Natural killer cell (primary cell): ENCODE measurements around the gene TPH2. TPM values are rescaled to one million over a fixed set of nuclear protein-coding genes. Genes with fewer than 3 reads are reported as not detected.

Experiments
- ATAC-seq, 3 donors: fragments of 150-1000 bp in 2 of 3; fragments of 200-7000 bp in 1 of 3; cut with Tn5 transposase; 1 replicate in 1 of 3; 2 replicates in 2 of 3; pipeline ENCODE4 v1.10.0; 2021; ENCODE audit warnings: mild to moderate bottlenecking in 2 of 3, moderate library complexity in 2 of 3
- DNase-seq, 2 donors: peaks; one replicate each; pipeline versions ENCODE4 v3.0.0 to v3.0.0-alpha.2; 2013 to 2021; ENCODE audit warnings: mixed read lengths in 1 of 2
- H3K27ac ChIP-seq: one replicate; pipeline ENCODE4 v1.5.1; 2013; ENCODE audit warnings: mild to moderate bottlenecking, low read length
- H3K27me3 ChIP-seq: one replicate; pipeline ENCODE4 v1.6.1; 2013; ENCODE audit warnings: low read length; ENCODE audit not compliant: control insufficient read depth, insufficient read depth
- H3K36me3 ChIP-seq: one replicate; pipeline ENCODE4 v1.6.1; 2013; ENCODE audit warnings: low read length; ENCODE audit not compliant: control insufficient read depth, insufficient read depth
- H3K4me1 ChIP-seq: one replicate; pipeline ENCODE4 v1.6.1; 2013; ENCODE audit warnings: low read length; ENCODE audit not compliant: control insufficient read depth, insufficient read depth
- H3K4me3 ChIP-seq: one replicate; pipeline ENCODE4 v1.5.1; 2013; ENCODE audit warnings: low read length
- H3K9me3 ChIP-seq: one replicate; pipeline ENCODE4 v1.6.1; 2013; ENCODE audit warnings: low read length; ENCODE audit not compliant: control insufficient read depth, insufficient read depth
- H3K27ac Mint-ChIP-seq, 2 donors: one replicate each; pipeline ENCODE4 v1.8.0; 2022; ENCODE audit warnings: mild to moderate bottlenecking in 2 of 2, mixed read lengths in 2 of 2, moderate library complexity in 1 of 2
- H3K27me3 Mint-ChIP-seq, 2 donors: one replicate each; pipeline ENCODE4 v1.8.0; 2022; ENCODE audit warnings: low read depth in 2 of 2, mixed read lengths in 2 of 2
- H3K36me3 Mint-ChIP-seq: one replicate; pipeline ENCODE4 v1.8.0; 2022; ENCODE audit warnings: mixed read lengths
- H3K4me1 Mint-ChIP-seq, 2 donors: one replicate each; pipeline ENCODE4 v1.8.0; 2022; ENCODE audit warnings: mixed read lengths in 2 of 2
- H3K4me3 Mint-ChIP-seq: one replicate; pipeline ENCODE4 v1.8.0; 2022; ENCODE audit warnings: mild to moderate bottlenecking, moderate library complexity, mixed read lengths
- H3K9me3 Mint-ChIP-seq, 2 donors: one replicate each; pipeline ENCODE4 v1.8.0; 2022; ENCODE audit warnings: mixed read lengths in 2 of 2
- WGBS: methylation state at CpG from one replicate; pipeline ENCODE4 v1.1.7; 2013; ENCODE audit warnings: missing lambda C conversion rate; ENCODE audit not compliant: insufficient coverage; 5-methylcytosine and 5-hydroxymethylcytosine counted together
- intact Hi-C: fragments of 100-400 bp; cut with micrococcal nuclease; formaldehyde crosslinking; loops from one replicate; pipeline ENCODE4 v1.14.2; 2022
- total RNA-seq, 4 donors: library from RNA; stranded (reverse); fragments of 120-200 nt in 1 of 4; gene quantifications; one replicate each; pipeline versions ENCODE4 v1.2.3 to v1.2.4, GENCODE V29; 2013 to 2022
- TF ChIP-seq, protein P1 (sequence below): fragments of 200-600 bp; IDR thresholded peaks from one replicate; pipeline ENCODE4 v1.8.0; 2022; ENCODE audit warnings: antibody characterized with exemption

TPH2 gene
- total RNA-seq, 3 donors from 2014 or later (not counting 1 experiment from before 2014, with no cell fraction given) = not detected

DNA sequence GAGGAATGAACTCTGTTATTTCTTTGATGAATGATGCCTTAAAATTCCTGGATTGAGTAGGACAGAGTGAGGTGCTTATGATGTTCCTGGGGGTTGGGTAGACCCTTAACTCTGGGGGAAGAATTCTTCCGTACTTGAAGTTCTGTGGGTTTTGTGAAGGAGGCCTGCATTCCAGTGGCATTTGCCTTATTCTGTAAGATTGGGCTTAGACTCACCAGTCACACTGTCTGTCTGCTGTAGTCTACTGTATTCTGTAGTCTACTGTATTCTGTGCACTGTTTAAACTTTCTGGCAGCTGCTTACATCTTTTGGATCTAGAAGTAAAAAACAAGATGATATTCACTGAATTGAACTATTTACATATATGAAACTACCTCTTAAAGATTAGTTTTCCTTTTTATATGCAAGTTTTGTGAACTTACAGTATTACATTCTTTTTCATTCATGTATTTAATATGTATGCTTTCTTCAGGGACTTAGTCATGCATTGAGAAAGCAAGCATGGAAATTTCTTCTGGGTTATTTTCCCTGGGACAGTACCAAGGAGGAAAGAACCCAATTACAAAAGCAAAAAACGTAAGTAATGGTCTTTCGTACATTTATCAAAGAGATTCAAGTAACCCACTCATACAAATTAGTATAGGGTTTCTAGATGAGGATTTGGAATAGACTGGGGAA, 42.3 kb upstream of the TPH2 start:
- Histone ChIP-seq H3K27ac (no peak overlapping the region), H3K27me3 (no peaks in the 10 kb centered on the region), H3K36me3 (peaks cover 66% of the 10 kb centered on the region), H3K4me1 (no peaks in the 10 kb centered on the region), H3K4me3 (no peak overlapping the region), H3K9me3 (no peaks in the 10 kb centered on the region)
- Mint-ChIP-seq H3K4me1 (no peaks in the 10 kb centered on the region), H3K9me3 (no peaks in the 10 kb centered on the region), H3K36me3 (peaks cover 29% of the 10 kb centered on the region), H3K27ac (peak overlapping the region in 1 of 2 donors; percentile 18), H3K27me3 (no peaks in the 10 kb centered on the region), H3K4me3 (no peak overlapping the region)
- 100% methylated on average over 1 of the region's 3 CpGs for WGBS
- intact Hi-C loops = no loop called here
- ATAC-seq (no peak), DNase-seq (no peak)
- TF ChIP-seq, protein P1, sequence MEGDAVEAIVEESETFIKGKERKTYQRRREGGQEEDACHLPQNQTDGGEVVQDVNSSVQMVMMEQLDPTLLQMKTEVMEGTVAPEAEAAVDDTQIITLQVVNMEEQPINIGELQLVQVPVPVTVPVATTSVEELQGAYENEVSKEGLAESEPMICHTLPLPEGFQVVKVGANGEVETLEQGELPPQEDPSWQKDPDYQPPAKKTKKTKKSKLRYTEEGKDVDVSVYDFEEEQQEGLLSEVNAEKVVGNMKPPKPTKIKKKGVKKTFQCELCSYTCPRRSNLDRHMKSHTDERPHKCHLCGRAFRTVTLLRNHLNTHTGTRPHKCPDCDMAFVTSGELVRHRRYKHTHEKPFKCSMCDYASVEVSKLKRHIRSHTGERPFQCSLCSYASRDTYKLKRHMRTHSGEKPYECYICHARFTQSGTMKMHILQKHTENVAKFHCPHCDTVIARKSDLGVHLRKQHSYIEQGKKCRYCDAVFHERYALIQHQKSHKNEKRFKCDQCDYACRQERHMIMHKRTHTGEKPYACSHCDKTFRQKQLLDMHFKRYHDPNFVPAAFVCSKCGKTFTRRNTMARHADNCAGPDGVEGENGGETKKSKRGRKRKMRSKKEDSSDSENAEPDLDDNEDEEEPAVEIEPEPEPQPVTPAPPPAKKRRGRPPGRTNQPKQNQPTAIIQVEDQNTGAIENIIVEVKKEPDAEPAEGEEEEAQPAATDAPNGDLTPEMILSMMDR = no peak

DNA sequence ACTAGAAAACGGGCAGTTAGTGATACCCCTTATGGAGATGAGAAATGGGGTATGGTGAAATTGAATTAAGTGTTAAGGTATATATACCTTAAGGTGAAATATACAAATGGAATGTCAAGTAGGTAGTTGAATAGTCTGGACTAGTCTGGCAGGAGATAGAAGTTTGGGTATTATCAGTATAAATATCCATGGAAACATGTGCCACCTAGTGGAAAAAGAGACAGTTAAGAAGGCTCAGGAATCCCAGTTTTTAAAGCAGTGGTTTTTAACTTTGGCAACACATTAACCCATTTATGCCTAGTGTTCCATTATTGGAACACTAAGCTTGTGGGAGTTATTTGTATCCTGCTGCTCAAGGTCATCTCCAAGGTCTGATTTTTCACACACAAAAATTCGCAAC, 38.6 kb upstream of the TPH2 start:
- no peaks in the 10 kb centered on the region for H3K4me1 ChIP-seq
- DNase-seq = no peak
- H3K27me3 Mint-ChIP-seq = no peaks in the 10 kb centered on the region
- peaks cover 0 to 15% of the 10 kb centered on the region in 2 donors for H3K4me1 Mint-ChIP-seq
- ATAC-seq = no peak
- H3K36me3 Mint-ChIP-seq = peaks cover 43% of the 10 kb centered on the region
- intact Hi-C loops = no loop called here
- 95% methylated on average over 2 of the region's 2 CpGs for WGBS
- H3K4me3 ChIP-seq = no peak overlapping the region
- peaks cover 65% of the 10 kb centered on the region for H3K36me3 ChIP-seq
- H3K9me3 Mint-ChIP-seq = no peaks in the 10 kb centered on the region
- H3K9me3 ChIP-seq = no peaks in the 10 kb centered on the region
- no peak overlapping the region for H3K27ac ChIP-seq
- H3K4me3 Mint-ChIP-seq = no peak overlapping the region
- H3K27me3 ChIP-seq = no peaks in the 10 kb centered on the region
- no peak overlapping the region for H3K27ac Mint-ChIP-seq
- TF ChIP-seq, protein P1 = no peak

DNA sequence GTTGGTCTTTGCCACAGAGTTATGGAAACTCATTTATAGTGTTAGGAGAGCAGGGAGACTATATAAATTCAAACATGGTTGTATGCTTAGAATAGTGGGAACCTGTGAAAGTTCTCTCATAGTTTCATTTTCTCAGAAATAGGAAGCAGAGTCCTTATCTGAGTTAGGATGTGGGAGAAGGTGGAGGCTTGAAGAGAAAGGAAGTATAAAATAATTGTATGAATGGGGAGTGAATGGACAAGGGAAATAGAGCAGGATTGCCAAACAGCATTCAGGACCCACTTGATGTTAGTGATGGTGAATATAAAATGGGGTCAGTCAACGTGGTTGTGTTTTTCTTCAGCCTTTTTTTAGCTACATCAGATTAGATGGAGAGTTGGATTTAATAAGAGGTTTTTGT, 34.0 kb upstream of the TPH2 start:
- TF ChIP-seq, protein P1 = no peak
- no peak overlapping the region for H3K27ac ChIP-seq
- WGBS = 33% methylated on average over 1 of the region's 1 CpG
- H3K4me1 Mint-ChIP-seq = peaks cover 0 to 15% of the 10 kb centered on the region in 2 donors
- no peaks in the 10 kb centered on the region for H3K27me3 Mint-ChIP-seq
- DNase-seq (no peak), ATAC-seq (no peak)
- no peaks in the 10 kb centered on the region for H3K27me3 ChIP-seq
- H3K36me3 ChIP-seq = peaks cover 62% of the 10 kb centered on the region
- no peaks in the 10 kb centered on the region for H3K9me3 Mint-ChIP-seq
- H3K27ac Mint-ChIP-seq = peak overlapping the region; percentile 1 to 10
- H3K4me3 ChIP-seq = no peak overlapping the region
- no peak overlapping the region for H3K4me3 Mint-ChIP-seq
- no peaks in the 10 kb centered on the region for H3K9me3 ChIP-seq
- peaks cover 36% of the 10 kb centered on the region for H3K36me3 Mint-ChIP-seq
- H3K4me1 ChIP-seq = no peaks in the 10 kb centered on the region
- intact Hi-C loops = no loop called here

- WGBS = 20% methylated on average over 1 of the region's 4 CpGs
- H3K4me1 Mint-ChIP-seq = peaks cover 0 to 6% of the 10 kb centered on the region in 2 donors
- Histone ChIP-seq H3K36me3 (no peaks in the 10 kb centered on the region), H3K27ac (no peak overlapping the region), H3K4me1 (no peaks in the 10 kb centered on the region), H3K27me3 (peaks cover 11% of the 10 kb centered on the region), H3K9me3 (no peaks in the 10 kb centered on the region), H3K4me3 (no peak overlapping the region)
- no peak overlapping the region for H3K27ac Mint-ChIP-seq
- ATAC-seq (no peak), DNase-seq (no peak)
- no peak overlapping the region for H3K4me3 Mint-ChIP-seq
- TF ChIP-seq, protein P1 = no peak
- H3K9me3 Mint-ChIP-seq = peaks cover 0 to 2% of the 10 kb centered on the region in 2 donors
- peaks cover 33 to 50% of the 10 kb centered on the region in 2 donors for H3K27me3 Mint-ChIP-seq
- H3K36me3 Mint-ChIP-seq = peaks cover 5% of the 10 kb centered on the region
- intact Hi-C loops = no loop called here
Observed at GRCh38 chr12:71935594-71935993, 3.1 kb upstream of the TPH2 start.
